LNCaP clone FGC (cell line): ENCODE measurements around the gene ZNF554.

Source experiments
- DNase-seq: peaks from one replicate; pipeline ENCODE4 v3.0.0-alpha.2; 2011; ENCODE audit warnings: low read depth
- H3K4me3 ChIP-seq: 2 replicates; pipeline ENCODE4 v1.5.1; 2011; ENCODE audit warnings: mild to moderate bottlenecking, low read depth, low read length, control low read depth
- TF ChIP-seq, protein P1 (sequence below): IDR thresholded peaks from 2 replicates; pipeline ENCODE4 v1.5.1; 2012; ENCODE audit warnings: mild to moderate bottlenecking; ENCODE audit not compliant: control insufficient read depth, insufficient read depth; ENCODE audit errors: extremely low read depth

ZNF554 gene

DNA sequence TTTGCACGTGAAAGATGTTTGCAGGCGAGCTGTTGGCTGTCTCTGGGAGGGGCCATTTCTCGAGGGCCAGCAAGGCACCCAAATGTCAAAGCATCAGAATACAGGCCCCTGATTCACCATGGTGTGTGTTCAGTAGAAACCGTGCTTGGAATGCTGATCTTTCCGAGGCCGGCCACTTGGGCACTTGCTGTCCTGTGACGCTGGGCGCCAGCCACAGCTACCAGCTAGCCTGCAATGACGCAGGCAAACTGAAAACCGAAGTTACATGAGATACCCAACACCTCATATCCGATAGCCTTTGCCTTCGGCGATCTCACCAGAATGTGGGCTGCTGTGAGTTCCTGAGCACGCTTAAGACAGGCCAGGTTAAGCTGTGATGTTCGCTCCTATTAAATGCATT lies 22.4 kb upstream of the ZNF554 start:
- TF ChIP-seq, protein P1, sequence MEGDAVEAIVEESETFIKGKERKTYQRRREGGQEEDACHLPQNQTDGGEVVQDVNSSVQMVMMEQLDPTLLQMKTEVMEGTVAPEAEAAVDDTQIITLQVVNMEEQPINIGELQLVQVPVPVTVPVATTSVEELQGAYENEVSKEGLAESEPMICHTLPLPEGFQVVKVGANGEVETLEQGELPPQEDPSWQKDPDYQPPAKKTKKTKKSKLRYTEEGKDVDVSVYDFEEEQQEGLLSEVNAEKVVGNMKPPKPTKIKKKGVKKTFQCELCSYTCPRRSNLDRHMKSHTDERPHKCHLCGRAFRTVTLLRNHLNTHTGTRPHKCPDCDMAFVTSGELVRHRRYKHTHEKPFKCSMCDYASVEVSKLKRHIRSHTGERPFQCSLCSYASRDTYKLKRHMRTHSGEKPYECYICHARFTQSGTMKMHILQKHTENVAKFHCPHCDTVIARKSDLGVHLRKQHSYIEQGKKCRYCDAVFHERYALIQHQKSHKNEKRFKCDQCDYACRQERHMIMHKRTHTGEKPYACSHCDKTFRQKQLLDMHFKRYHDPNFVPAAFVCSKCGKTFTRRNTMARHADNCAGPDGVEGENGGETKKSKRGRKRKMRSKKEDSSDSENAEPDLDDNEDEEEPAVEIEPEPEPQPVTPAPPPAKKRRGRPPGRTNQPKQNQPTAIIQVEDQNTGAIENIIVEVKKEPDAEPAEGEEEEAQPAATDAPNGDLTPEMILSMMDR: no peak
- DNase-seq: no peak
- H3K4me3 ChIP-seq: no peak overlapping the region

- H3K4me3 ChIP-seq: no peak overlapping the region
- TF ChIP-seq, protein P1: no peak
- DNase-seq: no peak
Measured at GRCh38 chr19:2798158-2798685, 21.4 kb upstream of the ZNF554 start.

GRCh38 chr19:2798733-2799132 lies 20.9 kb upstream of the ZNF554 start:
- no peak for DNase-seq
- H3K4me3 ChIP-seq: no peak overlapping the region
- TF ChIP-seq, protein P1: no peak

DNA sequence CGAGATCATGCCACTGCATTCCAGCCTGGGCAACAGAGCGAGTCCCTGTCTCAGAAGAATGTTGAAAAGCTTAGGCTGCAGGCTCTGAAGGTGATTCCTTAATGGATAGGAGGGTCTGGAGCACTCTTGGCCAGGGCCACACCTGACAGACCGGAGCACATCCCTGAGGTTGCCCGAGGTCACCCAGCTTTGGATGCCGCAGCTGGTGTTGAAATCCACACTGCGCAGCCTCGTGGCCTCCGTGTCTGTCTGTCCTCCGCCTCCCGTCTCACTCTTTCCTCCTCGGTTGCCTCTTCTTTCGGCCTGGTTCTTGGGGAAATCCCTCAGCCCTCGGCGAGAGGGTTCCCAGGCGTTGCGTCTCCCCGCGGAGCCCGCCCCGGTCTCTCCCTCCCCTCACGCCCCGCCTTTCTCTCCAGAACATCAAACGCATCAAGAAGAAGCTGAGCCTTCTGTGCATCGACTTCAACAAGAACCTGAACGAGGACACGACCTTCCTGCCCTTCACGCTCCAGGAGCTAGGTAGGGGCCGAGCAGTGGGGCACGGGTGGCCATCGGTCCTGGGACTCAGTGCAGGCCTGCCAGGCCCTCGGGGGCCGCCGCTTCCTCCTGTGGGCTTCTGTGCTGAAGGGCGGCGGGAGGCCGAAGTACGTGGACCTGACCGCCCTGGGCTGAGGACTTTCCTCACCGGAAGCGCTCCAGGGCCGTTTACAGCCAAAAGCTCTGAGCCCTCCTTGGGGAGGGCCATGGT lies 20.2 kb upstream of the ZNF554 start:
- TF ChIP-seq, protein P1: no peak
- no peak for DNase-seq
- H3K4me3 ChIP-seq: no peak overlapping the region

DNA sequence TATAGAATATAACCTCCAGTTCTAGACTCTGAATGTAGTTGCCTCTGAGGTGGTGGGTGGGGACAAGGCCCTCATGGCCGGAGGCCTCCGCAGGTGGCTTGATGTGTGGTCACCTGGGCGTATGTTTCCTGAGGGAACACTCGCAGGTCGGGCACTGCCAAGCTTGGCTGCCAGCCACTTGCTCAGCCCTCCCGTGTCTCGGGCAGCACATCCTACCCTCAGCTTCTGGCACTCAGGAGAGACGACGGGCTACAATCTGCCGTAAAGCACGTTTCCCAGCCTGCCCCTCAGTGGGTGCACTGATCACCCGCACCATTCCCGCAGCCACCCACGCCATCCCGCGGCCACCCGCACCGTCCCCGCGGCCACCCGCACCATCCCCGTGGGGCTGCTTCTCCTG lies 19.2 kb upstream of the ZNF554 start:
- H3K4me3 ChIP-seq: no peak overlapping the region
- TF ChIP-seq, protein P1: no peak
- no peak for DNase-seq

GRCh38 chr19:2802826-2803225 lies 16.8 kb upstream of the ZNF554 start:
- no peak for DNase-seq
- no peak overlapping the region for H3K4me3 ChIP-seq
- TF ChIP-seq, protein P1: no peak
